ENCODE results near the gene SETD1B. TPM values are rescaled to one million over a fixed set of nuclear protein-coding genes. Genes with fewer than 3 reads are reported as not detected.

Gene SETD1B
- total RNA-seq, 1 donor from 2014 or later, result 19.4 TPM

DNA sequence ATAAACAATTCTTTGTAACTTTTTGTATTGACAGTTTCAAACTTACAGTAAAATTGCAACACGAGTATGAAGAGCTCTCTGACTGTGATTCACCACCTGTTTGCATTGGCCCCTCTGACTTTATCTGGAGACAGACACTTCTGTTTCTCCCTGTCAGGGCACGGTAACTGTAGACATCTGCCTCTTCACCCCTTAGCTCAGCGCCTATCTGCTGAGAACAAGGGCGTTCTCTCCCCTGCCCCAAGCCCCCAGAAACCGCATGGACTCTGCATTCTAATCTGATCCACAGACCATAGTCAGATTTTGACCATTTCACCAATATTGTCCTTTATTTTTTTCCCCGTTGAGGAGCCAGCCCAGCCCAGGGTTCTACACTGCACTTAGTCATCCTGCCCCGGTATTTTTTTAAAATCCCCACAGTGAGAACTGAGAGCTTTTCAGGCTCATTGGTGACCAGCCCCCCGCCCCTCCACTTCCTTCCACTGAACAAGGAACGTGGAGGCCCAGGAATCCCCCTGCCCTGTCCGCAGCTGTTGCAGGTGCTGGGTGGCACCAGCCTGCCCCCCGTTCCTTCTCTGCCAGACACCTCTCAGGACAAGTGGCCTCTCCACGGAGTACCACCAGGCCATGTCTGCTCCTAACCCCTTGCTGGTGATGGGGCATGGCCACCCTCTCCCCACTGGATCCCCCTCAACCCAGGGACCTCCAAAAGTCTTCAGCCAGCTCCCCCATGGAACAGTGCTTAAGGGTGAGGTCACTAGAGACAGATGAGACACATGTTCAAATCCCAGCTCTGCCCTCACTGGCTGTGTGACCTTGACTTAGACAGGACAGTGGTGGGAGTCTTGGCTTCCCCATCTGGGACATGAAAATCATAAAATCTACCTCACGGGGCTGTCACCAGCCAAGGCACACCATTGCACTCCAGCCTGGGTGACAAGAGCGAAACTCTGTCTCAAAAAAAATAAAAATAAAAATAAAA lies 21.5 kb upstream of the SETD1B start:
- DNase-seq (ENCODE audit: low spot score), result no peak

DNA sequence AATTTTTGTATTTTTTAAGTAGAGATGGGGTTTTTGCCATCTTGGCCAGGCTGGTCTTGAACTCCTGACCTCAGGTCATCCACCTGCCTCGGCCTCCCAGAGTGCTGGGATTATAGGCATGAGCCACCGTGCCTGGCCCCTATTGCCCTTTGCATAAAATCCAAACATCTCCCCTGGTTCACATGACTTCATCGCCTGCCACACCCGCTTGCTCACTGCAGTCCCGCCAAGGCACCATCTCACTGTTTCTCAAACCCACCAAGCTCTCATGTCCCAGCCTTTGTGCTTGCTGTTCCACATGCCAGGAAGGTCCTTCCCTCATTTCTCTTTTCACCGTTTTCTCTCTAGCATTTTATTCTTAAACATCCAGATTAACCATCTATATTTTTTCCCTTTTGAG lies 20.0 kb upstream of the SETD1B start:
- peaks cover 29% of the 10 kb centered on the region for H3K4me1 Mint-ChIP-seq (ENCODE audit: low read depth)
- H3K27ac Mint-ChIP-seq (ENCODE audit: unreplicated experiment), result no peak overlapping the region
- H3K4me3 Mint-ChIP-seq (ENCODE audit: unreplicated experiment), result no peak overlapping the region
- H3K36me3 Mint-ChIP-seq (ENCODE audit: low read depth), result peaks cover 1% of the 10 kb centered on the region
- no peak for DNase-seq (ENCODE audit: low spot score)
- TF ChIP-seq, protein P1, sequence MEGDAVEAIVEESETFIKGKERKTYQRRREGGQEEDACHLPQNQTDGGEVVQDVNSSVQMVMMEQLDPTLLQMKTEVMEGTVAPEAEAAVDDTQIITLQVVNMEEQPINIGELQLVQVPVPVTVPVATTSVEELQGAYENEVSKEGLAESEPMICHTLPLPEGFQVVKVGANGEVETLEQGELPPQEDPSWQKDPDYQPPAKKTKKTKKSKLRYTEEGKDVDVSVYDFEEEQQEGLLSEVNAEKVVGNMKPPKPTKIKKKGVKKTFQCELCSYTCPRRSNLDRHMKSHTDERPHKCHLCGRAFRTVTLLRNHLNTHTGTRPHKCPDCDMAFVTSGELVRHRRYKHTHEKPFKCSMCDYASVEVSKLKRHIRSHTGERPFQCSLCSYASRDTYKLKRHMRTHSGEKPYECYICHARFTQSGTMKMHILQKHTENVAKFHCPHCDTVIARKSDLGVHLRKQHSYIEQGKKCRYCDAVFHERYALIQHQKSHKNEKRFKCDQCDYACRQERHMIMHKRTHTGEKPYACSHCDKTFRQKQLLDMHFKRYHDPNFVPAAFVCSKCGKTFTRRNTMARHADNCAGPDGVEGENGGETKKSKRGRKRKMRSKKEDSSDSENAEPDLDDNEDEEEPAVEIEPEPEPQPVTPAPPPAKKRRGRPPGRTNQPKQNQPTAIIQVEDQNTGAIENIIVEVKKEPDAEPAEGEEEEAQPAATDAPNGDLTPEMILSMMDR (IDR thresholded peaks at IDR 0.05), result no peak
- H3K9me3 Mint-ChIP-seq (ENCODE audit: low read depth), result no peaks in the 10 kb centered on the region
- H3K27me3 Mint-ChIP-seq (ENCODE audit: low read depth), result no peaks in the 10 kb centered on the region

More for the DNA sequence above, 21.5 kb upstream of the SETD1B start:
- peaks cover 1% of the 10 kb centered on the region for H3K36me3 Mint-ChIP-seq (ENCODE audit: low read depth)
- no peaks in the 10 kb centered on the region for H3K27me3 Mint-ChIP-seq (ENCODE audit: low read depth)
- no peaks in the 10 kb centered on the region for H3K9me3 Mint-ChIP-seq (ENCODE audit: low read depth)
- H3K4me1 Mint-ChIP-seq (ENCODE audit: low read depth), result peaks cover 29% of the 10 kb centered on the region
- TF ChIP-seq, protein P1 (IDR thresholded peaks at IDR 0.05), result no peak
- H3K4me3 Mint-ChIP-seq (ENCODE audit: unreplicated experiment), result peak overlapping the region; percentile 31
- H3K27ac Mint-ChIP-seq (ENCODE audit: unreplicated experiment), result peak overlapping the region; percentile 94

DNA sequence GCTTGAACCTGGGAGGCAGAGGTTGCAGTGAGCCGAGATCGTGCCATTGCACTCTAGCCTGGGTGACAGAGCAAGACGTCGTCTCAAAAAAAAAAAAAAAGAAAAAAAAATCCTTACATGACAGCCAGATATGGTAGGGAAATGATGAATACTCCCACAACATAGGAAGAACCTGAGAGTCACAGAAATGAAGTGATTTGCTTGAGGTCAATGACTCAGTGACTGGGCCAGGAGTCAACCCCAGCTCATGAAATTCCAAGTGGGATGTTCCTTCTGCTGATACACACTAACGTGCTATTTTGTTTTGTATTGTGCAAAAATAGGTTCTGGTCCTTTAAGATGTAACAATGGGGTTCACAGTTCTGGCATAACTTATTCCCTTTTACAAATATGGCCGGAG lies 19.3 kb upstream of the SETD1B start:
- Mint-ChIP-seq H3K36me3 (ENCODE audit: low read depth) (peaks cover 1% of the 10 kb centered on the region), H3K9me3 (ENCODE audit: low read depth) (no peaks in the 10 kb centered on the region), H3K27me3 (ENCODE audit: low read depth) (no peaks in the 10 kb centered on the region), H3K4me1 (ENCODE audit: low read depth) (peaks cover 29% of the 10 kb centered on the region), H3K27ac (ENCODE audit: unreplicated experiment) (no peak overlapping the region), H3K4me3 (ENCODE audit: unreplicated experiment) (no peak overlapping the region)
- DNase-seq (ENCODE audit: low spot score), result no peak
- TF ChIP-seq, protein P1 (IDR thresholded peaks at IDR 0.05), result no peak

DNA sequence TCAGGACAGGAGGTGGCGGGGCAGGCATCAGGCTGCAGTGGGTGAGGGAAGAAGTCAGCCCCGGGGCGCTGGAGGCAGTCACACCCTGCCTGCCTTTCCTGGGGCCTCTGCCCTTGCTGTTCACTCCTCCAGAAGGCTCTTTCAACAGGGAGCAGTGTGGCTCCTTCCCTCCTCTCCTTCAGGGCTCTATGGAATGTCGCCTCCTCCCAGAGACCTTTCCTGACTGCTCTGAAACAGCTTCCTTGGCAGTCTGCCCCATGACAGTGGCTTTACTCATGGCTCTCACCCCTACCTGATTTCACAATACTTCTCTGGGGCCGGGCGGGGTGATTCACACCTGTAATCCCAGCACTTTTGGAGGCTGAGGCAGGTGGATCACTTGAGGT lies 17.4 kb upstream of the SETD1B start:
- TF ChIP-seq, protein P1 (IDR thresholded peaks at IDR 0.05), result no peak
- Mint-ChIP-seq H3K27ac (ENCODE audit: unreplicated experiment) (no peak overlapping the region), H3K27me3 (ENCODE audit: low read depth) (no peaks in the 10 kb centered on the region), H3K4me3 (ENCODE audit: unreplicated experiment) (no peak overlapping the region), H3K36me3 (ENCODE audit: low read depth) (no peaks in the 10 kb centered on the region), H3K9me3 (ENCODE audit: low read depth) (no peaks in the 10 kb centered on the region), H3K4me1 (ENCODE audit: low read depth) (peaks cover 38% of the 10 kb centered on the region)
- DNase-seq (ENCODE audit: low spot score), result no peak

DNA sequence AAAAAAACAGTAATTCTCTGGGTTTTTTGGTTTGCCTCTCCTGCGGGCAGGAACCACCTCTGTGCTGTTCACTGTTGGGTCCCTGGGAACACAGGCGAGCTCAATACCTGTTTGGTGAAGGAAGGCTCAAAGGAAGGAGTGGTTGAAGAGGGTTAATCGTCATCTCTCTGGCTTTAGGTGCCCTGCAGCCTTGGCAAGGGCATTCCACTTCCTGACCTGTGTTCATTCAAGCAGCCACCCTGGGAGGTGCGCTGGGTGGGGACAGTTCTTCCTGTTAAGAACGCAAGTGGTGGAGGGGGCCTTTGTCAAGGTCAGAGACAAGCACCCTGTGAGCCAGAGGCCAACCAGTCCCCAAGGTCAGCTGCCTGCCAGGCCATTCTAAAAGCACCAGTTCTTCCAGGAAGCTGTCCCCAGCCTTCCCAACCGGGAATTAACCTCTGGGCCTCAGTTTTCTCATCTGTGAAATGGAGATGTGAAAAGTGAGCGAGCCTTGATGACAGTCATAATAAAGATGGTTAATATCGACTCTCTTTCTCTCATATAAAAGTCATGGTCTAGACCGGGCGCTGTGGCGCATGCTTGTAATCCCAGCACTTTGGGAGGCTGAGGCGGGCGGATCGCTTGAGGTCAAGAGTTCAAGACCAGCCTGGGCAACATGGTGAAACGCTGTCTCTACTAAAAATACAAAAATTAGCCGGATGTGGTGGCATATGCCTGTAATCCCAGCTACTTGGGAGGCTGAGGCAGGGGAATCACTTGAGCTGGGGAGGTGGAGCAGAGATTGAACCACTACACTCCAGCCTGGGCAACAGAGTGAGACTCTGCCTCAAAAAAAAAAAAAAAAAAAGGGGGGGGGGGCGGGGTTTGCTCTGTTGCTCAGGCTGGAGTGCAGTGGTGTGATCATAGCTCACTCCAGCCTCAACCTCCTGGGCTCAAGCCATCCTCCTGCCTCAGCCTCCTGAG lies 16.5 kb upstream of the SETD1B start:
- DNase-seq (ENCODE audit: low spot score), result no peak
- Mint-ChIP-seq H3K4me3 (ENCODE audit: unreplicated experiment) (no peak overlapping the region), H3K4me1 (ENCODE audit: low read depth) (peaks cover 30% of the 10 kb centered on the region), H3K27ac (ENCODE audit: unreplicated experiment) (peak overlapping the region; percentile 27), H3K36me3 (ENCODE audit: low read depth) (no peaks in the 10 kb centered on the region), H3K9me3 (ENCODE audit: low read depth) (no peaks in the 10 kb centered on the region), H3K27me3 (ENCODE audit: low read depth) (no peaks in the 10 kb centered on the region)
- TF ChIP-seq, protein P1 (IDR thresholded peaks at IDR 0.05), result no peak

Measured in chondrocyte (in vitro differentiated cells).